Fibroblast of pulmonary artery (primary cell): ENCODE results near the gene LGALS4.
"Not testable (repeated sequence)": the region's sequence is repeated elsewhere in the genome, so short reads cannot be mapped to it uniquely, and the experiment has no call there.

ENCODE experiments used
- DNase-seq: peaks from one replicate; pipeline ENCODE4 v3.0.0-alpha.2; 2010; ENCODE audit warnings: low read depth
- H3K4me3 ChIP-seq: replicated peaks from 2 replicates; pipeline ENCODE4 v1.5.1; 2011; ENCODE audit warnings: low read depth, mild to moderate bottlenecking, control low read depth, low read length, moderate library complexity
- CTCF ChIP-seq: IDR thresholded peaks from 2 replicates; pipeline ENCODE4 v1.5.1; 2011; ENCODE audit warnings: mild to moderate bottlenecking, control low read depth, low read length, inconsistent platforms; ENCODE audit errors: missing control alignments

LGALS4 gene

GRCh38 chr19:38815059-38816001 lies 2.6 kb upstream of the LGALS4 start:
- no peak for DNase-seq
- no peak overlapping the region for H3K4me3 ChIP-seq
- TF ChIP-seq CTCF: no peak

- DNase-seq, H3K4me3 ChIP-seq: not testable (repeated sequence)
These were observed 1.2 kb upstream of the LGALS4 start for GRCh38 chr19:38813932-38814331.

GRCh38 chr19:38813323-38813722 lies 578 bp upstream of the LGALS4 start:
- H3K4me3 ChIP-seq: no peak overlapping the region
- DNase-seq: no peak
- no peak for TF ChIP-seq CTCF

GRCh38 chr19:38812009-38812840 lies 520 bp downstream of the LGALS4 start:
- no peak overlapping the region for H3K4me3 ChIP-seq
- no peak for TF ChIP-seq CTCF
- no peak for DNase-seq

- DNase-seq: no peak
- TF ChIP-seq CTCF: no peak
- H3K4me3 ChIP-seq: no peak overlapping the region
These were observed 3.0 kb downstream of the LGALS4 start for GRCh38 chr19:38809592-38810252.

GRCh38 chr19:38808741-38809140 lies 4.0 kb downstream of the LGALS4 start:
- DNase-seq: no peak
- no peak overlapping the region for H3K4me3 ChIP-seq
- TF ChIP-seq CTCF: no peak

GRCh38 chr19:38807374-38808098 lies 5.2 kb downstream of the LGALS4 start:
- H3K4me3 ChIP-seq, DNase-seq: not testable (repeated sequence)
